HG03196 (cell line): Measurements from ENCODE around the gene GPRASP1.
"Not testable (repeated sequence)": the region's sequence is repeated elsewhere in the genome, so short reads cannot be mapped to it uniquely, and the experiment has no call there.

Source experiments
- ATAC-seq: cut with Tn5 transposase; IDR thresholded peaks from one replicate; pipeline ENCODE4 v1.9.1; 2021; ENCODE audit not compliant: unreplicated experiment

GPRASP1 gene, protein sequence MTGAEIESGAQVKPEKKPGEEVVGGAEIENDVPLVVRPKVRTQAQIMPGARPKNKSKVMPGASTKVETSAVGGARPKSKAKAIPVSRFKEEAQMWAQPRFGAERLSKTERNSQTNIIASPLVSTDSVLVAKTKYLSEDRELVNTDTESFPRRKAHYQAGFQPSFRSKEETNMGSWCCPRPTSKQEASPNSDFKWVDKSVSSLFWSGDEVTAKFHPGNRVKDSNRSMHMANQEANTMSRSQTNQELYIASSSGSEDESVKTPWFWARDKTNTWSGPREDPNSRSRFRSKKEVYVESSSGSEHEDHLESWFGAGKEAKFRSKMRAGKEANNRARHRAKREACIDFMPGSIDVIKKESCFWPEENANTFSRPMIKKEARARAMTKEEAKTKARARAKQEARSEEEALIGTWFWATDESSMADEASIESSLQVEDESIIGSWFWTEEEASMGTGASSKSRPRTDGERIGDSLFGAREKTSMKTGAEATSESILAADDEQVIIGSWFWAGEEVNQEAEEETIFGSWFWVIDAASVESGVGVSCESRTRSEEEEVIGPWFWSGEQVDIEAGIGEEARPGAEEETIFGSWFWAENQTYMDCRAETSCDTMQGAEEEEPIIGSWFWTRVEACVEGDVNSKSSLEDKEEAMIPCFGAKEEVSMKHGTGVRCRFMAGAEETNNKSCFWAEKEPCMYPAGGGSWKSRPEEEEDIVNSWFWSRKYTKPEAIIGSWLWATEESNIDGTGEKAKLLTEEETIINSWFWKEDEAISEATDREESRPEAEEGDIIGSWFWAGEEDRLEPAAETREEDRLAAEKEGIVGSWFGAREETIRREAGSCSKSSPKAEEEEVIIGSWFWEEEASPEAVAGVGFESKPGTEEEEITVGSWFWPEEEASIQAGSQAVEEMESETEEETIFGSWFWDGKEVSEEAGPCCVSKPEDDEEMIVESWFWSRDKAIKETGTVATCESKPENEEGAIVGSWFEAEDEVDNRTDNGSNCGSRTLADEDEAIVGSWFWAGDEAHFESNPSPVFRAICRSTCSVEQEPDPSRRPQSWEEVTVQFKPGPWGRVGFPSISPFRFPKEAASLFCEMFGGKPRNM (N-terminal part only)

GRCh38 chrX:102651242-102652011 is at the start of gene GPRASP1:
GPRASP1 (plus strand) TSS chrX:102651483; CDS start chrX:102653914, 2,431 bp downstream.
- ATAC-seq = no peak

DNA sequence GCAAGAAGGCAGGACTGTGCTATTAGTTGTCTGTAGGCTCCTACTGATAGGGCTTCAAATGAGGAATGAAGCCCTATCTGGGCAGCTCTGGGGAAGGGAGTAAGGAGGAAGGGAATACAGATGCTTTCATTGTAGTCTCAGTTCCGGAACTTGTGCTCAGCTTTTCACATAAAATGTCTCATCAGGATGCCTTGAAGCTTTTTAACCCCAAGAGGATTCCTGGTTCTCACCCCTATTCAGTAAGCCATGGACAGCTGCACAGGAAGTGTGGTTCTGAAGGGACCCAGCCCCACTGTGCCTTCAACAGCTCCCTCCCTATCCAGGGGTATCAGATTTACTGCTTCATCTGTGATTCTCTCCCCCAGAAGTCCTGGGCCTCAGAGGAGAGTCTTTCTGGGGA is 47.0 kb upstream of the GPRASP1 start:
- ATAC-seq = no peak

DNA sequence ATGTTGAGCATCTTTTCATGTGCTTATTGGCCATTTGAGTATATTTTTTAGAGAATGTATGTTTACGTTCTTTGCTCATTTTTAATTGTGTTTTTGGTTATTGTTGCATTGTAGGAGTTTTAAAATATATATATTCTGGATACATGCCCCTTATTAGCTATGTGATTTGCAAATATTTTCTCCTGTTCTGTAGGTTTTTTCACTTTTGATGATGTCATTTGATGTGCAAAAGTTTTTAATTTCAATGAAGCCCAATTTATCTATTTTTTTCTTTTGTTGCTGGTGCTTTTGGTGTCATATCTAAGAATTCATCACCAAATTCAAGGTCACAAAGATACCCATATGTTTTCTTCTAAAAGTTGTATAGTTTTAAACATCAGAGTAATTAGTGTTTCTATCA is 45.2 kb upstream of the GPRASP1 start:
- ATAC-seq = no peak

- no peak for ATAC-seq
These were observed 40.4 kb upstream of the GPRASP1 start for GRCh38 chrX:102610905-102611304.

- no peak for ATAC-seq
These were observed 27.2 kb upstream of the GPRASP1 start for GRCh38 chrX:102624105-102624504.

- ATAC-seq = no peak
These were observed 23.6 kb upstream of the GPRASP1 start for GRCh38 chrX:102627640-102628039.

GRCh38 chrX:102637561-102637960 is 13.7 kb upstream of the GPRASP1 start:
- ATAC-seq = no peak

- no peak for ATAC-seq
These were observed 411 bp upstream of the GPRASP1 start for GRCh38 chrX:102650903-102651241.

- ATAC-seq = no peak
These were observed 877 bp downstream of the GPRASP1 start for GRCh38 chrX:102652031-102652688.

- ATAC-seq = no peak
These were observed 3.4 kb downstream of the GPRASP1 start for GRCh38 chrX:102654696-102655095.

- no peak for ATAC-seq
These were observed 7.3 kb downstream of the GPRASP1 start for GRCh38 chrX:102658556-102658955.

- ATAC-seq = peak; percentile 98
These were observed 8.8 kb downstream of the GPRASP1 start for GRCh38 chrX:102659790-102660757.

- not testable (repeated sequence) for ATAC-seq
These were observed 12.5 kb downstream of the GPRASP1 start for GRCh38 chrX:102663820-102664219.

DNA sequence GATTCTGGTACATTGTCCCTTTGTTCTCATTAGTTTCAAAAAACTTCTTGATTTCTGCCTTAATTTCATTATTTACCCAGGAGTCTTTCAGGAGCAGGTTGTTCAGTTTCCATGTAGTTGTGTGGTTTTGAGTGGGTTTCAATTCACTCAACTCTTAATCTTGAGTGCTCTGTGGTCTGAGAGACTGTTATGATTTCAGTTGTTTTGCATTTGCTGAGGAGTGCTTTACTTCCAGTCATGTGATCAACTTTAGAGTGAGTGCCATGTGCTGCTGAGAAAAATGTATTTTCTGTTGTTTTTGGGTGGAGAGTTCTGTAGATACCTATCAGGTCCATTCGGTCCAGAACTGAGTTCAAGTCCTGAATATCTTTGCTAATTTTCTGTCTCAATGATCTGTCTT is 15.8 kb downstream of the GPRASP1 start:
- ATAC-seq = not testable (repeated sequence)

- no peak for ATAC-seq
These were observed 18.2 kb downstream of the GPRASP1 start for GRCh38 chrX:102669526-102669925.

GRCh38 chrX:102672856-102673255 is 21.6 kb downstream of the GPRASP1 start:
- no peak for ATAC-seq

GRCh38 chrX:102677479-102677878 is 26.2 kb downstream of the GPRASP1 start:
- ATAC-seq = not testable (repeated sequence)

- no peak for ATAC-seq
These were observed 33.7 kb downstream of the GPRASP1 start for GRCh38 chrX:102684772-102685520.
